ENCODE measurements around the gene USH2A. TPM values are rescaled to one million over a fixed set of nuclear protein-coding genes. Genes with fewer than 3 reads are reported as not detected.

USH2A gene
- total RNA-seq, 3 donors from 2014 or later, result not detected

GRCh38 chr1:215807911-215808436 is 615.3 kb downstream of the USH2A start:
- no peaks in the 10 kb centered on the region for H3K27me3 ChIP-seq
- H3K4me1 ChIP-seq, result no peaks in the 10 kb centered on the region
- no peak overlapping the region for H3K27ac ChIP-seq
- H3K4me3 ChIP-seq, result no peak overlapping the region
- no peak for DNase-seq (ENCODE audit: low spot score in 2 of 2)
- H3K9me3 ChIP-seq, result peaks cover 8 to 27% of the 10 kb centered on the region in 2 donors
- no peaks in the 10 kb centered on the region for H3K36me3 ChIP-seq
- intact Hi-C loops (cut with DNase I; ENCODE audit: low total_unique reads), result no loop called here
- TF ChIP-seq POLR2A (IDR thresholded peaks at IDR 0.05) (no peak), CTCF (IDR thresholded peaks at IDR 0.05) (no peak), POLR2AphosphoS5 (IDR thresholded peaks at IDR 0.05) (no peak)

- intact Hi-C loops (cut with DNase I; ENCODE audit: low total_unique reads), result no loop called here
Observed at GRCh38 chr1:215807218-215807617, 616.0 kb downstream of the USH2A start.

GRCh38 chr1:215797859-215798258 is 625.4 kb downstream of the USH2A start:
- H3K4me3 ChIP-seq, result no peak overlapping the region
- no peaks in the 10 kb centered on the region for H3K27me3 ChIP-seq
- H3K36me3 ChIP-seq, result no peaks in the 10 kb centered on the region
- TF ChIP-seq POLR2A (IDR thresholded peaks at IDR 0.05) (no peak), CTCF (IDR thresholded peaks at IDR 0.05) (no peak), POLR2AphosphoS5 (IDR thresholded peaks at IDR 0.05) (no peak)
- H3K27ac ChIP-seq, result no peak overlapping the region
- intact Hi-C loops (cut with DNase I; ENCODE audit: low total_unique reads), result no loop called here
- peaks cover 0 to 8% of the 10 kb centered on the region in 2 donors for H3K9me3 ChIP-seq
- H3K4me1 ChIP-seq, result no peaks in the 10 kb centered on the region
- no peak for DNase-seq (ENCODE audit: low spot score in 2 of 2)

More at GRCh38 chr1:215807218-215807617, 616.0 kb downstream of the USH2A start:
- peaks cover 3 to 24% of the 10 kb centered on the region in 2 donors for H3K9me3 ChIP-seq
- TF ChIP-seq POLR2AphosphoS5 (IDR thresholded peaks at IDR 0.05) (no peak), CTCF (IDR thresholded peaks at IDR 0.05) (no peak)
- H3K4me1 ChIP-seq, result no peaks in the 10 kb centered on the region
- no peaks in the 10 kb centered on the region for H3K27me3 ChIP-seq
- H3K36me3 ChIP-seq, result no peaks in the 10 kb centered on the region
- DNase-seq (ENCODE audit: low spot score in 2 of 2), result no peak
- H3K4me3 ChIP-seq, result no peak overlapping the region
- H3K27ac ChIP-seq, result no peak overlapping the region

- Histone ChIP-seq H3K27me3 (no peaks in the 10 kb centered on the region), H3K27ac (no peak overlapping the region), H3K9me3 (no peaks in the 10 kb centered on the region), H3K4me3 (no peak overlapping the region), H3K36me3 (no peaks in the 10 kb centered on the region), H3K4me1 (no peaks in the 10 kb centered on the region)
- intact Hi-C loops (cut with DNase I; ENCODE audit: low total_unique reads), result no loop called here
- no peak for DNase-seq (ENCODE audit: low spot score in 2 of 2)
- TF ChIP-seq CTCF (IDR thresholded peaks at IDR 0.05), result no peak
- TF ChIP-seq POLR2AphosphoS5 (IDR thresholded peaks at IDR 0.05), result no peak
- TF ChIP-seq POLR2A (IDR thresholded peaks at IDR 0.05), result no peak
Observed at GRCh38 chr1:215794156-215794555, 629.1 kb downstream of the USH2A start.

GRCh38 chr1:215793180-215793579 is 630.1 kb downstream of the USH2A start:
- Histone ChIP-seq H3K27ac (no peak overlapping the region), H3K27me3 (no peaks in the 10 kb centered on the region), H3K36me3 (no peaks in the 10 kb centered on the region), H3K4me1 (no peaks in the 10 kb centered on the region), H3K4me3 (no peak overlapping the region), H3K9me3 (no peaks in the 10 kb centered on the region)
- no peak for DNase-seq (ENCODE audit: low spot score in 2 of 2)
- intact Hi-C loops (cut with DNase I; ENCODE audit: low total_unique reads), result no loop called here
- TF ChIP-seq POLR2AphosphoS5 (IDR thresholded peaks at IDR 0.05), result no peak
- TF ChIP-seq POLR2A (IDR thresholded peaks at IDR 0.05), result no peak
- TF ChIP-seq CTCF (IDR thresholded peaks at IDR 0.05), result no peak

Data from breast epithelium (tissue), 4 donors.